Muscle of leg (tissue), 11 donors: ENCODE measurements around the gene RTTN. TPM values are rescaled to one million over a fixed set of nuclear protein-coding genes. Genes with fewer than 3 reads are reported as not detected.

Source experiments
- DNase-seq: peaks from one replicate; pipeline ENCODE4 v3.0.0; 2013
- H3K27ac ChIP-seq: one replicate; pipeline ENCODE4 v1.5.1; 2013; ENCODE audit warnings: mild to moderate bottlenecking, low read length, control low read depth
- H3K27me3 ChIP-seq: one replicate; pipeline ENCODE4 v1.6.1; 2013; ENCODE audit warnings: low read length; ENCODE audit not compliant: control insufficient read depth, insufficient read depth
- H3K36me3 ChIP-seq: one replicate; pipeline ENCODE4 v1.6.1; 2013; ENCODE audit warnings: low read length; ENCODE audit not compliant: control insufficient read depth, insufficient read depth
- H3K4me1 ChIP-seq: one replicate; pipeline ENCODE4 v1.6.1; 2013; ENCODE audit warnings: low read length; ENCODE audit not compliant: control insufficient read depth, insufficient read depth
- H3K4me3 ChIP-seq: one replicate; pipeline ENCODE4 v1.5.1; 2013; ENCODE audit warnings: low read length, control low read depth
- H3K9me3 ChIP-seq: replicated peaks from 2 replicates; pipeline ENCODE4 v1.6.1; 2013; ENCODE audit warnings: low read depth, low read length; ENCODE audit not compliant: control insufficient read depth
- WGBS: methylation state at CpG from one replicate; pipeline ENCODE4 v1.1.5; 2013; ENCODE audit warnings: missing lambda C conversion rate; ENCODE audit not compliant: insufficient coverage; 5-methylcytosine and 5-hydroxymethylcytosine counted together
- polyA plus RNA-seq, 8 donors: library from polyadenylated mRNA; unstranded; fragments of 120-200 nt; gene quantifications; one replicate each; pipeline versions ENCODE4 v1.2.1 to v1.2.3, GENCODE V29; 2013; ENCODE audit warnings: inconsistent platforms in 1 of 8, low replicate concordance in 1 of 8; ENCODE audit not compliant: insufficient read length in 8 of 8, insufficient read depth in 1 of 8
- total RNA-seq: library from RNA; stranded (reverse); fragments of 120-200 nt; gene quantifications from one replicate; pipeline ENCODE4 v1.2.4, GENCODE V29; 2013

RTTN gene
- total and polyA plus RNA-seq, 9 donors, result 9.7 to 16.0 (median 10.7) TPM

DNA sequence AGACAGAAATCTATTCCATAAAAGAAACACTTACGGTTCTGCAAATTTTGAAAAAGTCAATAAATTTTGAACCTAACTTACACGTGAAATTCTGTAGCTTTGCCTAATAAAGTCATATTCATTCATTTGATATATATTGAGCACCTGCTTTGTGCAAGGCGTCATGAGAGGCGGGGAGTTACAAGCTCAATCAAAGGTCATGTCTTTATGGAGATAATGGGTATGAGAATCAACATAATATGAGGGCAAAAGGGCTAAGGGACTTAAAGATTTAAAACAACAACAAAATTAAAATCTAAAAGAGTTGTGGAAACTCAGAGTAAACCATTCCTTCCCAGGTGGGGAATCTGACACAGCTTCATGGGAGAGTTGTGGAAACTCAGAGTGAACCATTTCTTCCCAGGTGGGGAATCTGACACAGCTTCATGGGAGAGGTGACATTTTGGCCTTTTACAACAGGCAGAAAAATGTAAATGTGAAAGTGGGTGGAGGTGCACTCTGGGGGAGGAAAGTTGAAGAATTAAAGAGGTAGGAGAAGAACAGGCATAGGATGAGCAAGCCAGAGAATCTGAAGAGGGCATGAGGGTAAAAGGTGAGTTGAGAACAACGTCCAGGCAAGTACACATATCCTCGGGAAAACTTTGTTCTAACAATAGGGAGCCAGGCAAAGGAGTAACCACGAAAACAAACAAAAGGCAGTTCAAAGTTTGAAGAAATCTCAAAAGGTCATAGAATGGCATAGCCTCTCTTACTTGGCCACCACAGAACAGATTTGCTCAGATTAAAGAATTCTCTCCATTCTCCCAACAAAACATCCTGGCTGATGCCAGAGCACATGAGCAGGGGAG is 208.3 kb downstream of the RTTN start:
- 71% methylated on average over 2 of the region's 7 CpGs for WGBS
- no peak for DNase-seq
- H3K4me3 ChIP-seq, result no peak overlapping the region
- H3K9me3 ChIP-seq, result no peaks in the 10 kb centered on the region
- H3K27ac ChIP-seq, result no peak overlapping the region
- H3K36me3 ChIP-seq, result peaks cover 6% of the 10 kb centered on the region
- H3K4me1 ChIP-seq, result peaks cover 4% of the 10 kb centered on the region
- H3K27me3 ChIP-seq, result no peaks in the 10 kb centered on the region

- Histone ChIP-seq H3K36me3 (peaks cover 3% of the 10 kb centered on the region), H3K27me3 (no peaks in the 10 kb centered on the region), H3K4me1 (peaks cover 4% of the 10 kb centered on the region), H3K27ac (no peak overlapping the region), H3K9me3 (no peaks in the 10 kb centered on the region), H3K4me3 (no peak overlapping the region)
- no peak for DNase-seq
- WGBS, result 100% methylated on average over 1 of the region's 2 CpGs
Measured at GRCh38 chr18:69996417-69996816, 209.1 kb downstream of the RTTN start.

GRCh38 chr18:69995774-69996173 is 209.7 kb downstream of the RTTN start:
- no peak overlapping the region for H3K27ac ChIP-seq

GRCh38 chr18:69992776-69993175 is 212.7 kb downstream of the RTTN start:
- DNase-seq, result no peak
- Histone ChIP-seq H3K36me3 (peaks cover 3% of the 10 kb centered on the region), H3K4me3 (no peak overlapping the region), H3K27ac (no peak overlapping the region), H3K27me3 (no peaks in the 10 kb centered on the region), H3K4me1 (no peaks in the 10 kb centered on the region), H3K9me3 (peaks cover 3% of the 10 kb centered on the region)
- WGBS, result 40% methylated on average over 1 of the region's 1 CpG

More at GRCh38 chr18:69995774-69996173, 209.7 kb downstream of the RTTN start:
- Histone ChIP-seq H3K36me3 (peaks cover 3% of the 10 kb centered on the region), H3K4me3 (no peak overlapping the region), H3K27me3 (no peaks in the 10 kb centered on the region), H3K9me3 (no peaks in the 10 kb centered on the region), H3K4me1 (peaks cover 4% of the 10 kb centered on the region)
- DNase-seq, result no peak
- WGBS, result 92% methylated on average over 1 of the region's 3 CpGs

GRCh38 chr18:69987870-69988269 is 217.6 kb downstream of the RTTN start:
- no peaks in the 10 kb centered on the region for H3K4me1 ChIP-seq
- no peak overlapping the region for H3K27ac ChIP-seq
- no peak overlapping the region for H3K4me3 ChIP-seq
- DNase-seq, result no peak
- H3K36me3 ChIP-seq, result peaks cover 2% of the 10 kb centered on the region
- peaks cover 5% of the 10 kb centered on the region for H3K9me3 ChIP-seq
- no CpG with 5 or more reads among the region's 1 CpG for WGBS
- no peaks in the 10 kb centered on the region for H3K27me3 ChIP-seq

DNA sequence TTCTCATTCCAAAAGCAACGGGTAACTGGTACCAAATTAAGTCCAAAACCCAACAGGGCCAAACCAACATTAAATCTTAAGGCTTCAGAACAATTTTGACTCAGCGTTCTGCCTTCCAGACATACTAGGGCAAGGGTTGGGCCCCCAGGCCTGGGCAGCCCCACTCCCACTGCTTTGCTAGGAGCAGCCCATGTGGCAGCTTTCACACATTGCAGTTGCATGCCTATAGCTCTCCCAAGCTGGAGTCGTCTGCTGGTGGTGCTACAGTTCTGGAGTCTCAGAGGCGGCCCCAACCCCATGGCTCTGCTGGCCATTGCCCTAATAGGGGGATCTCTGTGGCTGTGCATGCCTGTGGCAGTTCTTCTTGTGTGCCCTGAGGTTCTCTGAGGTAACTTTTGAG is 220.2 kb downstream of the RTTN start:
- H3K36me3 ChIP-seq, result peaks cover 2% of the 10 kb centered on the region
- no peak overlapping the region for H3K27ac ChIP-seq
- H3K9me3 ChIP-seq, result peaks cover 5% of the 10 kb centered on the region
- H3K27me3 ChIP-seq, result no peaks in the 10 kb centered on the region
- WGBS, result 83% methylated on average over 3 of the region's 4 CpGs
- no peak overlapping the region for H3K4me3 ChIP-seq
- no peak for DNase-seq
- no peaks in the 10 kb centered on the region for H3K4me1 ChIP-seq

DNA sequence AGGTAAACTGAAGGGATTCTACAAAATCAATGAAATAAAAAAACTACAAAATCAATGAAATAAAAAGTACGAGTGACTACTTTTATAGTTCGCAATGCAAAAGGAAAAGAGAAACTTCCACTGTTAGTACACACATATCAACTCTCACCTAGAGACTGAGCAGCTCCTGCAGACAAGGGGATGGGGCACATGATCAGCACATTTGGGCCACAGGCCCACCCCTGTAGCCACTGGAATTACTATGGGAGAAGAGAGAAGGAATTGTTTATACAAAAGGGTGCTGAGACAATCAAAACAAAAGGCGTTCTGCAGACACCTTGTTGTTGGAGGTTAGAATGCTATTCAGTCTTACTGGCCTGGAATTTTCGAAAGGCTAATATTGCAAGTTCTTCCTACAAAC is 223.1 kb downstream of the RTTN start:
- Histone ChIP-seq H3K4me1 (no peaks in the 10 kb centered on the region), H3K36me3 (peaks cover 2% of the 10 kb centered on the region), H3K27me3 (no peaks in the 10 kb centered on the region), H3K9me3 (peaks cover 2% of the 10 kb centered on the region), H3K27ac (no peak overlapping the region), H3K4me3 (no peak overlapping the region)
- no peak for DNase-seq
- no CpG with 5 or more reads among the region's 4 CpGs for WGBS

GRCh38 chr18:69981948-69982347 is 223.5 kb downstream of the RTTN start:
- H3K27ac ChIP-seq, result no peak overlapping the region
- no peak overlapping the region for H3K4me3 ChIP-seq
- no peak for DNase-seq
- H3K36me3 ChIP-seq, result no peaks in the 10 kb centered on the region
- H3K4me1 ChIP-seq, result no peaks in the 10 kb centered on the region
- peaks cover 6% of the 10 kb centered on the region for H3K9me3 ChIP-seq
- WGBS, result no CpG with 5 or more reads among the region's 2 CpGs
- H3K27me3 ChIP-seq, result no peaks in the 10 kb centered on the region

DNA sequence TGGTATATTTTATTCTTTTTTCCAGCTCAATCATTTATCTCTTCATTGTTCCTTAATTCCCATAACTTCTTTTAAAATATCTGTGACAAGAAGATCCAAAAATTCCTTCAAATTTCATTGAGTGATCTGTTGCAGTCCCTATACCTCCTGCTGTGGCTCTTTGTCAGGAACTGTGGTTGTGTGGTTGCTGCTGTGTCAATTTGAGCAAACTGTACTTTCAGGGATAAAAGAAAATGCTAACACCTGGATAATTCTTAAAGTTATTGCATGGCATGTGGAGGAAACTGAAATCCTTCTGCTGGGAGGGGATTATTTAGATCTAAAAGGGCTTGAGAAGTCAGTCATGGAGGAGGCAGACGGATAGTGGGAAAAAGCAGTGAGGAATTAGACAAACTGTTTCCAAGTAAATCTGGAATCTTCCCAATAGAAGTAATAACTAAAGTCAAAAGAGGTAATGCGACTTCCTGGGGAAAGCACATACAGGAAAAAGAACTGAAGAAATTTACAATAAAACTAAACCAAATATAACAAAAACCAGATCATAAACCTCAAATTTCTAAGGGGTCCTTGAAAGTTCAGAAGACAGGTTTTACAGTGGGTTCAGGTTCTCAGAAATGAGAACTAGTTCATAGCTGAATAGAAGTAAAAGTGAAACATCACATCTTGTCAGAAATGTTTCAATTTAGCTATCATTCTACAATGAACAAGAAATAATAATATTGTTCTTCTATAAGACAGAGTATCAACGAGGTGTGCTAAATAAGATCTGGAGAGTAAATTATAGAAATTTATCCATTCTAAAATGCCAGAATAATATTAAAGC is 224.3 kb downstream of the RTTN start:
- peak; percentile 24 for DNase-seq
- no peaks in the 10 kb centered on the region for H3K4me1 ChIP-seq
- WGBS, result no CpG with 5 or more reads among the region's 3 CpGs
- no peak overlapping the region for H3K4me3 ChIP-seq
- no peaks in the 10 kb centered on the region for H3K27me3 ChIP-seq
- no peak overlapping the region for H3K27ac ChIP-seq
- H3K9me3 ChIP-seq, result peaks cover 13% of the 10 kb centered on the region
- no peaks in the 10 kb centered on the region for H3K36me3 ChIP-seq

DNA sequence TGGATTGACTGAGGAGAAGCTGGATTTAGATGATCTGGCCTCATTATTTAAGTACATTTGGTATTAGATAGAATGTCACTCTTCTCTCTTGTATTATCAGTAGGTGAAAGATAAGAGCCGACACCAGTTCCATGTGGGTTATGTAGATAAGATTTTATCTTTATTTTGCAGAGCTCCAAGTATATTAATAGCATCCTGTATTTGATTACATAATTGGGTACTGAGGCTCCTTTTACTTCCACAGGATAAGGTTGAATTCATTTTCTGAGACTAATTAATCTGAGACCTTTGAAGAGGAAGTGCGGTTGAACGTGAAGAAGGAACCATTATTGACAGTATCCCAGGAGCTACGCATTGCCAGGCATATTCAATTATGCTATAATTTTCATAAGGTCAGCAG is 225.0 kb downstream of the RTTN start:
- no peaks in the 10 kb centered on the region for H3K4me1 ChIP-seq
- peaks cover 17% of the 10 kb centered on the region for H3K9me3 ChIP-seq
- no CpG with 5 or more reads among the region's 4 CpGs for WGBS
- H3K4me3 ChIP-seq, result no peak overlapping the region
- no peak for DNase-seq
- H3K27ac ChIP-seq, result no peak overlapping the region
- H3K27me3 ChIP-seq, result no peaks in the 10 kb centered on the region
- no peaks in the 10 kb centered on the region for H3K36me3 ChIP-seq
